ENCODE measurements around the gene DLL1.

DNA sequence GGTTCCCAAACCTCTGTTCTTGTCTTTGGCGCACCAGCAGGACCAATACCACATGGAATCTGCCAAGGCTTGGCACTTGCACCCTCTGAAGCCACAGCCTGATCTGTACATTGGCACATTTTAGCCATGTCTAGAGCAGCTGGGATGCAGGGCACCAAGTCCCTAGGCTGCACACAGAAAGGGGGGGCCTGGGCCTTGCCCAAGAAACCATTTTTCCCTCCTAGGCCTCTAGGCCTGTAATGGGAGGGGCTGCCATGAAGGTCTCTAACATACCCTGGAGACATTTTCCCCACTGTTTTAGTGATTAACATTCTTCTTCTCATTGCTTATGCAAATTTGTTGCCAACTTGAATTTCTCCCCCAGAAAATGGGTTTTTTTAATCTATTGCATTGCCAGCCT lies 10.3 kb upstream of the DLL1 start:
- no peak for TF ChIP-seq CTCF (IDR thresholded peaks at IDR 0.05)
- TF ChIP-seq EP300 (IDR thresholded peaks at IDR 0.05), result no peak
- no peak for TF ChIP-seq POLR2A (IDR thresholded peaks at IDR 0.05)

Measured in suprapubic skin (tissue), 3 donors.